DLD1 (cell line): ENCODE measurements around the gene MBTPS2.

ENCODE experiments used
- in situ Hi-C: cut with HindIII; loops from 2 replicates; pipeline ENCODE4 v1.10.0; 2017; ENCODE audit warnings: low sequenced_read_pairs

The MBTPS2 gene

GRCh38 chrX:21934414-21934813, 95.0 kb downstream of the MBTPS2 start:
- in situ Hi-C loops = no loop called here
